ENCODE data around the gene ANO5.
A peak's percentile ranks its signal among the peaks of the same experiment; 100 is the strongest.

The ANO5 gene

GRCh38 chr11:22192642-22193347, at the start of gene ANO5:
TSS of gene ANO5 (plus strand) at chr11:22193085. CDS start at chr11:22193493, 408 bp downstream.
- TF ChIP-seq CTCF (conservative IDR thresholded peaks at IDR 0.05; ENCODE audit: low read depth, low read length) = no peak
- H3K4me3 ChIP-seq (ENCODE audit: low read depth, low read length) = peak within 1 kb of the TSS; percentile 22
- DNase-seq (ENCODE audit: low read depth) = no peak

GRCh38 chr11:22151649-22152197, 41.2 kb upstream of the ANO5 start:
- H3K4me3 ChIP-seq (ENCODE audit: low read depth, low read length) = no peak overlapping the region
- no peak for DNase-seq (ENCODE audit: low read depth)
- TF ChIP-seq CTCF (conservative IDR thresholded peaks at IDR 0.05; ENCODE audit: low read depth, low read length) = no peak

- H3K4me3 ChIP-seq (ENCODE audit: low read depth, low read length) = no peak overlapping the region
- DNase-seq (ENCODE audit: low read depth) = no peak
These were observed 35.4 kb upstream of the ANO5 start for GRCh38 chr11:22157531-22157930.

GRCh38 chr11:22161489-22161888, 31.4 kb upstream of the ANO5 start:
- DNase-seq (ENCODE audit: low read depth) = no peak
- TF ChIP-seq CTCF (conservative IDR thresholded peaks at IDR 0.05; ENCODE audit: low read depth, low read length) = no peak
- no peak overlapping the region for H3K4me3 ChIP-seq (ENCODE audit: low read depth, low read length)

More at GRCh38 chr11:22157531-22157930, 35.4 kb upstream of the ANO5 start:
- TF ChIP-seq CTCF (conservative IDR thresholded peaks at IDR 0.05; ENCODE audit: low read depth, low read length) = no peak

DNA sequence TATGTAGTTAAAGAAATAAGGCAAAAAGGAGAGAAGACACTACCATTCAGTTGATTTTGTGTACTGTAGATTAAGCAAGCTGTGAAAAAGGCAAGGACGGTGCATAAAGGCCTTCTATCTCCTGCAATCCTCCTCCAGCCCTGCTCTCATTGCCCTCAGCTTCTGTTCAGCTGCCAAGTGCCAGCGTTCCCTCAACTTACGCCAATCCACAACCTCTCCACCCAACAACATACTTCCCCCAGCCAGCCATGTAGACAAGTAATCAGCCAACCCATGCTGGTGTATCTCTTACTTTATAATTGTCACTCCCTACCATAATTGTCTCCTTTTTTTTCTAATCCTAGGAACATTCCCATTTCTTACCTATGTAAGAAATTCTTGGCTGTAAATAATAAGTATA, 30.1 kb upstream of the ANO5 start:
- H3K4me3 ChIP-seq (ENCODE audit: low read depth, low read length) = no peak overlapping the region
- DNase-seq (ENCODE audit: low read depth) = no peak
- TF ChIP-seq CTCF (conservative IDR thresholded peaks at IDR 0.05; ENCODE audit: low read depth, low read length) = no peak

DNA sequence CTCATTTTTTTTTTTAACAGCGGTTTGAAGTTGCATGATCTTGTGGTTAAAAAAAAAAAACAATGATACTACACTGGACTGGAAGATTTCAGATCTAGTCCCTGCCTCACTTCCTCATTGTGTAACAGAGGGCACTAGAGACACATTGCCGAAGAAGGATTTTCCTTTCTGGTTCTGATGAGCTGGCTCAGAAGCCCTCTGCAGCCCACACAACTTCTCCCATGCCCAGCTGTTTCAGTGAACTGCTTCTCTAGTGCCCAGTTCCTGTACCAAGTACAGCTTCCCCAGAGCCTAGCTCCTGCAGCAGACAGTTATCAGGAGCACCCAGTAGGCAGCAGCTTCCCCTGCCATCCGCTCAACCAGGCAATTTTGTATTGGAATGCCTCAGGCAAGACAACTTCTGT, 29.5 kb upstream of the ANO5 start:
- DNase-seq (ENCODE audit: low read depth) = no peak

More for the DNA sequence above, 29.5 kb upstream of the ANO5 start:
- no peak overlapping the region for H3K4me3 ChIP-seq (ENCODE audit: low read depth, low read length)
- no peak for TF ChIP-seq CTCF (conservative IDR thresholded peaks at IDR 0.05; ENCODE audit: low read depth, low read length)
